ENCODE measurements around the gene CLCN2.

Gene CLCN2

GRCh38 chr3:184358124-184358767 is 3.2 kb downstream of the CLCN2 start:
- TF ChIP-seq, protein P1, sequence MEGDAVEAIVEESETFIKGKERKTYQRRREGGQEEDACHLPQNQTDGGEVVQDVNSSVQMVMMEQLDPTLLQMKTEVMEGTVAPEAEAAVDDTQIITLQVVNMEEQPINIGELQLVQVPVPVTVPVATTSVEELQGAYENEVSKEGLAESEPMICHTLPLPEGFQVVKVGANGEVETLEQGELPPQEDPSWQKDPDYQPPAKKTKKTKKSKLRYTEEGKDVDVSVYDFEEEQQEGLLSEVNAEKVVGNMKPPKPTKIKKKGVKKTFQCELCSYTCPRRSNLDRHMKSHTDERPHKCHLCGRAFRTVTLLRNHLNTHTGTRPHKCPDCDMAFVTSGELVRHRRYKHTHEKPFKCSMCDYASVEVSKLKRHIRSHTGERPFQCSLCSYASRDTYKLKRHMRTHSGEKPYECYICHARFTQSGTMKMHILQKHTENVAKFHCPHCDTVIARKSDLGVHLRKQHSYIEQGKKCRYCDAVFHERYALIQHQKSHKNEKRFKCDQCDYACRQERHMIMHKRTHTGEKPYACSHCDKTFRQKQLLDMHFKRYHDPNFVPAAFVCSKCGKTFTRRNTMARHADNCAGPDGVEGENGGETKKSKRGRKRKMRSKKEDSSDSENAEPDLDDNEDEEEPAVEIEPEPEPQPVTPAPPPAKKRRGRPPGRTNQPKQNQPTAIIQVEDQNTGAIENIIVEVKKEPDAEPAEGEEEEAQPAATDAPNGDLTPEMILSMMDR (conservative IDR thresholded peaks at IDR 0.05) = no peak
- TF ChIP-seq ZFX (IDR thresholded peaks at IDR 0.05) = no peak
- no peak overlapping the region for H3K27ac ChIP-seq

DNA sequence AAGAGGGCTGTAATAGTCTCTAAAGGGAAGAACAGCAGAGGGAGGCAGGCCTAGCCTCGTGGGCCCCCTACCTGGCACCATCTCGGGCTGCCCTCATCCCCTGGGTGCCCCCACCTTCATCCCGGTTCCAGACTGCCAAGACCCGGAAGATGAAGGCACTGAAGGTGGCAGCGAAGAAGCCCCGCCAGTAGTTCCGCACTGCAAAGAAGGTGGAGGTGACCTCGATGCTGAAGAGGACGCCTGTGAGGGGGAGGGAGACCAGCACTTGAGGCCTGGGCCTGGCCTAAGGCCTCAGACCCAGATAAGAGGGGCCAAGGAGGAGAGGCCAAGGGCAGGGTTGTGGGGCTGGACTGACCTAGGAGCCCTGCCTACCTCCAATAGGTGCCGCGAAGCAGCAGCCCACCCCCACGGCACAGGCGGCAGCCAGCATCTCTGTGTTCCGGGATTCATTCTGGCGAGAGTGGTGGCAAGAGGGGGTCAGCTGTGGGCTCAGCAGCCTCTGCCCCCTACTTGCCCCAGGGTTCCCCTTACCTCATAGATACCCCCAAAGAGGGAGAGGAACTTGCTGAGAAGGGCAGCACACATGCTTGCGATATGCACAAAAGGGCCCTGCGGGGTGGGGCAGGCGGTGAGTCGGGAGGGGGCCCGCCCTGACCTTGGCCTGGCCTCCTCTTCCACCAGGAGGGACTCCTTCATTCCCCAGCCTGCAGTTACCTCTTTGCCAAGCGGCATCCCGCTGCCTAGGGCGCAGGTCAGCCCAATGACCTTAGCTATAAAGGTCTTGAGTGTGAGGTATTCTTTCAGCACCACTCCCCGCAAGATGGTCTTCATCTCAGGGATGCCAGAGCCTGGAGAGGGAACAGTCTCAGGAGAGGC is 3.9 kb downstream of the CLCN2 start:
- TF ChIP-seq, protein P1 (conservative IDR thresholded peaks at IDR 0.05) = no peak
- TF ChIP-seq ZFX (IDR thresholded peaks at IDR 0.05) = no peak
- no peak overlapping the region for H3K27ac ChIP-seq

DNA sequence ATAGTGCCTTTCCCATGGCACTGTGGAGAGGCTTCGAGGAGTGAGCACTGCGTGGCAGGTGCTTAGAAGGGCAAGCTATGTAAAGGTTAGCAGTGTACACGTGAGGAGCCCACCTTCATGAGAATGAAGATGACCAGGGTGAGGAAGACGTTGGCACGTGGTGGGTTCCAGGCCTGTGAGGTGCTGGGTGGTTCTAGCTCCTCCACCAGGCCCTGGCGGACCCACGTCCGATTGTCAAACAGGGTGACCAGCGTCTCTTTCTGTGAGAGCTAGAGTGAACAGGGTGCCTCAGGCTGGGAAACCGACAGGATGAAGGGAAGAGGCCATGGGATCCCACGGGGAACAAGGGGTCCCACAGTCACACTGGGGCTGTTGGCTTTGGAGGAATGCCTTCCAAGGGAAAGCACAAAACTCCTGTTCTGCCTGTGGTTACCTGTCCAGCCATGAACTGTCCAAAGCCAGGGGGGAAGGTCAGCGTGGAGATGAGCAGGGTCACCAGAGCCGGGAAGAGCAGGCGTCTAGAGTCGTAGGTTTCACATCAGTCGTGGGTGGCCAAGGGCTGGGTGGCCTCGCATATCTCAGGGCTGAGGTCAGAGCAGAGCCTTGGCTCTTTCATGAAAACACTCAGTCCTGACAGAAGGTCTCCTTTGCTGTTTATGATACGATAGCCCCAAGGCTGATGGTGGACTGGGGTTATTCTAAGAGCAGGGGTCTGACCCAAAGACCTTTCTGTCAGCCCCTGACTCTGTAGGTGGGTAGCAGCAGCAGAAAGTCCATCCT is 6.0 kb downstream of the CLCN2 start:
- TF ChIP-seq, protein P1 (conservative IDR thresholded peaks at IDR 0.05) = no peak
- TF ChIP-seq ZFX (IDR thresholded peaks at IDR 0.05) = no peak
- no peak overlapping the region for H3K27ac ChIP-seq

DNA sequence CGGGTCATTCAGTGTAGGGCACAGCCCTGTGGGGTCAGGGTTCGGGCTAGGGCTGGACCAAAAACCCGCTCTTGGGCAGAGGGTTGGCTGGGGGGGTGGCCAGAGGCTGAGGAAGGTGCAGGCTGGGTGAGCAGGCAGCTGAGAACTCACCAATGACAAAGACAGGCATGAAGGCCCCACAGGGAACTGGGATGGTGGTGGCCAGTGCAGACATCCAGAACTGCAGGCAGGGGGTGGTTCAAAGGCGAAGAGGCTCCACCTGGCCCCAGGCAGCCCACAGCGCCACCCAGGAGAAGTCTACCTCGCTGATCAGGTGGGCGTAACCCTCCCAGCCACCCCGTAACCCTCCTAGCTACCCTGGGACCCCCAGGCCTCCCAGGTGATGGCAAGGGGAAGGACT is 6.7 kb downstream of the CLCN2 start:
- TF ChIP-seq, protein P1 (conservative IDR thresholded peaks at IDR 0.05) = no peak
- TF ChIP-seq ZFX (IDR thresholded peaks at IDR 0.05) = no peak
- H3K27ac ChIP-seq = no peak overlapping the region

- TF ChIP-seq, protein P1 (conservative IDR thresholded peaks at IDR 0.05) = peak; percentile 95
- TF ChIP-seq ZFX (IDR thresholded peaks at IDR 0.05) = no peak
- no peak overlapping the region for H3K27ac ChIP-seq
These were observed 7.2 kb downstream of the CLCN2 start for GRCh38 chr3:184354121-184354728.

DNA sequence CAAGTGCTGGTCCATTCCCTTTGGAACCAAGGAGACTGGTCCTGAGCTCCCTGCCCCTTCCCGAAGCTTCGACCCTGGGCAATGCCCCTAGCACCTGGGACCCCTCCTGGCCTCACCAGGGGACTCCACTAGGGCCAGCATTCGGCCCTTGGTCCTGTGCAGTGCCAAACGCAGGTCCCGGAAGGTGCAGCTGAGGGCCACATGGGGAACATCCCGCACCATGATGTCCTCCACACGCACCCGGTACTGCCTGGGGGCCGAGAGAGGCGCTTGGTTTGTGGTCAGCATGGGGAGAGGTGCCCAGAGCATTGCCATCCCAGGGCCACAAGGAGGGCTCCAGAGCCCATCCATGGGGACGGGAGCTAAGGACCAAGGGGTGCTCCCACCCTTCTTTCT is 7.9 kb downstream of the CLCN2 start:
- TF ChIP-seq ZFX (IDR thresholded peaks at IDR 0.05) = no peak
- TF ChIP-seq, protein P1 (conservative IDR thresholded peaks at IDR 0.05) = no peak
- H3K27ac ChIP-seq = no peak overlapping the region
